SK-N-SH (cell line): ENCODE results near the gene RAB3C. TPM values are rescaled to one million over a fixed set of nuclear protein-coding genes. Genes with fewer than 3 reads are reported as not detected.
A peak's percentile ranks its signal among the peaks of the same experiment; 100 is the strongest.

Experiments
- CTCF ChIA-PET: fragments of 300-600, 350-600 bp; formaldehyde crosslinking; extraction: SDS; loops from one replicate; lab custom pipeline; 2021; lab: Yijun Ruan, JAX
- POLR2A ChIA-PET: fragments of 350-600 bp; sonication (Branson Sonifier 250); formaldehyde crosslinking; extraction: SDS; loops from one replicate; lab custom pipeline; 2020; ENCODE audit warnings: antibody characterized with exemption, inconsistent platforms; lab: Yijun Ruan, JAX
- DNase-seq: peaks from one replicate; pipeline ENCODE4 v3.0.0; 2012
- H2AFZ ChIP-seq: fragments of 200-600 bp; sonication (generic); 2 replicates; pipeline ENCODE4 v1.8.1; 2016; ENCODE audit warnings: antibody characterized with exemption, mild to moderate bottlenecking, low read depth
- H3F3A ChIP-seq: fragments of 200-600 bp; sonication (generic); replicated peaks from 2 replicates; pipeline ENCODE3; 2016; ENCODE audit warnings: antibody characterized with exemption, mild to moderate bottlenecking; ENCODE audit not compliant: insufficient read depth
- H3K27ac ChIP-seq, 2 experiments: fragments of 200-500 bp in 1 of 2; fragments of 200-600 bp in 1 of 2; sonication (Bioruptor generic) in 1 of 2; sonication (generic), shearing (Covaris generic) in 1 of 2; 2 replicates each; pipeline versions ENCODE4 v1.5.1 to v1.6.1; 2014 to 2016; ENCODE audit warnings: low read depth in 2 of 2, inconsistent platforms in 1 of 2, low read length in 1 of 2, mild to moderate bottlenecking in 1 of 2, mixed read lengths in 1 of 2
- H3K27me3 ChIP-seq: fragments of 200-600 bp; sonication (generic), shearing (Covaris generic); 2 replicates; pipeline ENCODE4 v1.6.1; 2016; ENCODE audit warnings: mixed run types; ENCODE audit not compliant: insufficient read depth
- H3K36me3 ChIP-seq, 2 experiments: fragments of 200-500 bp in 1 of 2; fragments of 200-600 bp in 1 of 2; sonication (Bioruptor generic) in 1 of 2; sonication (generic) in 1 of 2; replicated peaks in 1 of 2; 2 replicates each; pipeline versions ENCODE3 to v1.5.1; 2014 to 2016; ENCODE audit warnings: low read length in 1 of 2, mild to moderate bottlenecking in 1 of 2; ENCODE audit not compliant: insufficient read depth in 2 of 2, control insufficient read depth in 1 of 2
- H3K4me1 ChIP-seq, 2 experiments: fragments of 200-500 bp in 1 of 2; fragments of 200-600 bp in 1 of 2; sonication (Bioruptor generic) in 1 of 2; sonication (generic), shearing (Covaris generic) in 1 of 2; 2 replicates each; pipeline versions ENCODE4 v1.5.1 to v1.6.1; 2014 to 2016; ENCODE audit warnings: low read depth in 1 of 2, low read length in 1 of 2, mixed run types in 1 of 2; ENCODE audit not compliant: insufficient read depth in 2 of 2, control insufficient read depth in 1 of 2
- H3K4me2 ChIP-seq: fragments of 200-600 bp; sonication (generic), shearing (Covaris generic); 2 replicates; pipeline ENCODE4 v1.6.1; 2017; ENCODE audit warnings: mixed run types
- H3K4me3 ChIP-seq, 2 experiments: fragments of 200-500 bp in 1 of 2; fragments of 200-600 bp in 1 of 2; sonication (Bioruptor generic) in 1 of 2; sonication (generic), shearing (Covaris generic) in 1 of 2; 2 replicates each; pipeline versions ENCODE4 v1.5.1 to v1.8.1; 2014 to 2016; ENCODE audit warnings: low read depth in 2 of 2, inconsistent platforms in 1 of 2, low read length in 1 of 2, mild to moderate bottlenecking in 1 of 2, mixed read lengths in 1 of 2, moderate library complexity in 1 of 2
- H3K79me2 ChIP-seq: fragments of 200-600 bp; sonication (generic); 2 replicates; pipeline ENCODE4 v1.8.1; 2017; ENCODE audit warnings: mild to moderate bottlenecking; ENCODE audit not compliant: insufficient read depth
- H3K9ac ChIP-seq: fragments of 200-600 bp; sonication (generic); 2 replicates; pipeline ENCODE4 v1.6.1; 2017; ENCODE audit warnings: mixed run types
- H3K9me2 ChIP-seq: fragments of 200-600 bp; sonication (generic); 2 replicates; pipeline ENCODE4 v1.6.1; 2017; ENCODE audit warnings: mixed run types
- H3K9me3 ChIP-seq: fragments of 200-600 bp; sonication (generic); 2 replicates; pipeline ENCODE4 v1.6.1; 2017; ENCODE audit warnings: mixed run types, mild to moderate bottlenecking, moderate library complexity
- H4K20me1 ChIP-seq: fragments of 200-600 bp; sonication (generic); 2 replicates; pipeline ENCODE4 v1.6.1; 2017; ENCODE audit warnings: mild to moderate bottlenecking, mixed run types; ENCODE audit not compliant: insufficient read depth
- CHD2 ChIP-seq: fragments of 150-350 bp; IDR thresholded peaks from 2 replicates; pipeline ENCODE4 v1.6.1; 2018; ENCODE audit warnings: low read length; ENCODE audit not compliant: partially characterized antibody
- EP300 ChIP-seq, 2 experiments: IDR thresholded peaks; 2 replicates each; pipeline versions ENCODE4 v1.4.0 to v1.6.1; 2012; ENCODE audit warnings: borderline replicate concordance in 1 of 2, low read depth in 1 of 2, low read length in 1 of 2
- FOXM1 ChIP-seq: IDR thresholded peaks from 2 replicates; pipeline ENCODE4 v1.4.0; 2012; ENCODE audit warnings: low read depth, mild to moderate bottlenecking
- GABPA ChIP-seq: IDR thresholded peaks from 2 replicates; pipeline ENCODE4 v1.4.0; 2012; ENCODE audit warnings: low read depth, mild to moderate bottlenecking
- GATA2 ChIP-seq: sonication (generic); formaldehyde crosslinking; IDR thresholded peaks from 2 replicates; pipeline ENCODE4 v1.5.0; 2020; ENCODE audit warnings: mild to moderate bottlenecking, missing genetic modification reagents
- MEF2A ChIP-seq: IDR thresholded peaks from 2 replicates; pipeline ENCODE4 v1.4.0; 2012; ENCODE audit warnings: low read depth, borderline replicate concordance
- NFIC ChIP-seq: IDR thresholded peaks from 2 replicates; pipeline ENCODE4 v1.4.0; 2012; ENCODE audit warnings: borderline replicate concordance
- NRF1 ChIP-seq: IDR thresholded peaks from 2 replicates; pipeline ENCODE4 v1.6.1; 2012; ENCODE audit warnings: low read depth, mild to moderate bottlenecking, low read length
- POLR2AphosphoS5 ChIP-seq: IDR thresholded peaks from 2 replicates; pipeline ENCODE4 v1.6.1; 2012; ENCODE audit warnings: low read depth, low read length
- RAD21 ChIP-seq: IDR thresholded peaks from 2 replicates; pipeline ENCODE4 v1.6.1; 2012; ENCODE audit warnings: mild to moderate bottlenecking, low read length
- RCOR1 ChIP-seq: fragments of 150-350 bp; IDR thresholded peaks from 2 replicates; pipeline ENCODE4 v1.6.1; 2017; ENCODE audit warnings: antibody characterized with exemption, low read length
- SMC3 ChIP-seq: IDR thresholded peaks from 2 replicates; pipeline ENCODE4 v1.6.1; 2012; ENCODE audit warnings: low read depth, low read length, improper control_type of control experiment
- TEAD4 ChIP-seq: IDR thresholded peaks from 2 replicates; pipeline ENCODE4 v1.4.0; 2012; ENCODE audit warnings: mild to moderate bottlenecking, borderline replicate concordance; ENCODE audit not compliant: insufficient read depth
- YY1 ChIP-seq: IDR thresholded peaks from 2 replicates; pipeline ENCODE4 v1.4.0; 2012; ENCODE audit warnings: low read depth, mild to moderate bottlenecking
- WGBS: methylation state at CpG from one replicate; pipeline ENCODE4 v1.1.6; 2017; ENCODE audit warnings: low lambda C conversion rate; 5-methylcytosine and 5-hydroxymethylcytosine counted together
- polyA plus RNA-seq, 3 experiments: library from polyadenylated mRNA; depleted of rRNA; stranded (reverse); fragments of >200 nt; gene quantifications; 2 replicates each; pipeline ENCODE4 v1.2.3, GENCODE V29; 2012
- TF ChIP-seq, protein P1 (sequence below): fragments of 200-600 bp; sonication (generic); IDR thresholded peaks from 2 replicates; pipeline ENCODE4 v1.6.1; 2017; ENCODE audit warnings: antibody characterized with exemption, mild to moderate bottlenecking, moderate library complexity
- TF ChIP-seq, protein P2 (sequence below): IDR thresholded peaks from 2 replicates; pipeline ENCODE4; 2012
- TF ChIP-seq, protein P3 (sequence below): fragments of 150-350 bp; IDR thresholded peaks from 2 replicates; pipeline ENCODE4 v1.6.1; 2016; ENCODE audit warnings: mild to moderate bottlenecking, low read depth, low read length
- TF ChIP-seq, protein P4 (sequence below): IDR thresholded peaks from 2 replicates; pipeline ENCODE4 v1.6.1; 2012; ENCODE audit warnings: mild to moderate bottlenecking, low read depth, low read length, moderate library complexity

Gene RAB3C
- polyA plus RNA-seq, 1 of the 3 experiments (the other 2 are of a cell fraction), result 0.03 TPM

DNA sequence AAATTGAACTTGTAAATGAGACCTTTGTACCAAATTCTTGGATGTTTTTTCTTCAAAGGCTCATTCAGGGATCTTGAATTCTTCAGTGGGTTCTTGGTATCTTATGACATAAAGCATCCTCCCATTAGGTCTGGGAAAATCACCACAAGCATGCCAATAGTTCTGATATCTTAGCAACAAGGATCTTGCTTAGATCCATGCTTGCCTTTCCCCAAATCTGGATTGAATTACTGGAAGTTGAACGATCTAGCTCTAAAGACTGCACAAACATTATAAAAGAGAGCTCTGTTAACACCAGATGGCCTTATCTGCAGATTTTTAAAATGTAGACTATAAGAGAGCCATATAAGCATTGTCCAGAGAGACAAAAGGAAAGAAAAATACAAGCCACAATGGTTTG, 266.3 kb downstream of the RAB3C start:
- ChIA-PET POLR2A (interaction anchor here (1.9 kb wide), 1 partner anchor 267 kb away, joined by 17 read pairs; the partner anchor contains the start of gene RAB3C), CTCF (interaction anchor here (1.1 to 5.1 kb wide), 28 partner anchors 8 to 1070 kb away, joined by 3 to 100 read pairs (median 8); partner anchors contain the start of genes GAPT and RAB3C)
- no peaks in the 10 kb centered on the region; the same call in 1 of the 2 replicates for H3K79me2 ChIP-seq

DNA sequence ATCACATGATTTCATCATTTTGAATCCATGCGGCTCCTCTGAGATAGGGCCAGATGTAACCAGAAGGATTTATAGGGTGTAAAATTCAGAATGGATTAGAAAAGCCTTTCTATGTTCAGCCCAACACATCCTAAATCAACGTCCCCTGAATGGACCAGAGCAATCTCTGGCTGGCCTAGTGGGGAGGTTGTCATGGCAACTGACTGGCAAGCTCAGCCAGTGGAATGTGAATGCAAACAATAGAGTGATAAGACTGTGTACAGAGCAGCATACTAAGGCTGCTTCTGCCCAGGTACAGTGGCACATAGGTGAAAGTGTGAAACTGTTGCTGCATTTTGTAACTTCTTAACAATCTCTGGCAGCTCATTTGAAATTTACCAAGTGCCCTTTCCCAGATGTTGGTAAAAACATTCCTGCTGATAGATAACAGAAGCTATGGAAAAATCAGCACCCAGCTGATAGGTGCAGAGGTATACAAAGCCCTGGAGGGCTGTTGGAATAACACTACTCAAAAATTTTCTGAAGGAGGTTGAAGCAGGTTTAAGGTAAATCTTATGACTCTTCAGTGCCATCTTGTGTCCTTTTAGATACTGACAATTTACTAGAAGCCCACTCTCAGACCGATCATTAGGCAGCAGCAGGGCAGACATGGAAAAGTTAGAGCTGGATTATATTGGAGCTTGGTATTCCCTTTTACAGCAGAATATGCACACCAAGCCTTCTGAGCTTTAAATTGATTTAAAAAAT, 267.2 kb downstream of the RAB3C start:
- peak overlapping the region in 1 of 2 experiments; percentile 93; a peak in 2 of 4 replicates for H3K27ac ChIP-seq
- no peak overlapping the region for H3K4me3 ChIP-seq
- no peak overlapping the region for H2AFZ ChIP-seq
- H3K36me3 ChIP-seq, result no peaks in the 10 kb centered on the region
- DNase-seq, result peak; percentile 49
- H3K79me2 ChIP-seq, result no peaks in the 10 kb centered on the region; the same call in 1 of the 2 replicates
- H3K27me3 ChIP-seq, result 0 out of 2 replicates have a peak, but pooled peaks cover 8% of the 10 kb centered on the region
- H3K4me1 ChIP-seq, result peaks cover 0 to 11% of the 10 kb centered on the region in 2 experiments; a peak in 2 of 4 replicates
- ChIA-PET CTCF (interaction anchor here (0.6 to 5.1 kb wide), 75 partner anchors 9 to 1552 kb away, joined by 3 to 100 read pairs (median 4); partner anchors contain the start of genes GAPT and RAB3C), POLR2A (interaction anchor here (1.9 kb wide), 1 partner anchor 268 kb away, joined by 17 read pairs; the partner anchor contains the start of gene RAB3C)
- H3K4me2 ChIP-seq, result no peak overlapping the region
- 19% methylated on average over 3 of the region's 3 CpGs for WGBS
- H3F3A ChIP-seq, result no peaks in the 10 kb centered on the region
- H3K9ac ChIP-seq, result no peak overlapping the region
- H4K20me1 ChIP-seq, result no peaks in the 10 kb centered on the region
- H3K9me3 ChIP-seq, result no peaks in the 10 kb centered on the region
- H3K9me2 ChIP-seq, result no peaks in the 10 kb centered on the region
- TF ChIP-seq RAD21 (peak; percentile 85), POLR2AphosphoS5 (no peak), EP300 (IDR thresholded peaks at IDR 0.05; ENCODE audit: borderline replicate concordance in 1 of 2, low read depth in 1 of 2, low read length in 1 of 2) (peak in 1 of 2 experiments; percentile 24; a peak in 1 of 4 replicates), NRF1 (no peak), SMC3 (peak; percentile 60), GATA2 (CRISPR knock-in tag) (peak; percentile 48; the same call in 1 of the 2 replicates), FOXM1 (no peak), YY1 (no peak), NFIC (no peak), RCOR1 (0 out of 2 replicates have a peak, but pooled peaks have one; percentile 4)
- TF ChIP-seq, protein P1, sequence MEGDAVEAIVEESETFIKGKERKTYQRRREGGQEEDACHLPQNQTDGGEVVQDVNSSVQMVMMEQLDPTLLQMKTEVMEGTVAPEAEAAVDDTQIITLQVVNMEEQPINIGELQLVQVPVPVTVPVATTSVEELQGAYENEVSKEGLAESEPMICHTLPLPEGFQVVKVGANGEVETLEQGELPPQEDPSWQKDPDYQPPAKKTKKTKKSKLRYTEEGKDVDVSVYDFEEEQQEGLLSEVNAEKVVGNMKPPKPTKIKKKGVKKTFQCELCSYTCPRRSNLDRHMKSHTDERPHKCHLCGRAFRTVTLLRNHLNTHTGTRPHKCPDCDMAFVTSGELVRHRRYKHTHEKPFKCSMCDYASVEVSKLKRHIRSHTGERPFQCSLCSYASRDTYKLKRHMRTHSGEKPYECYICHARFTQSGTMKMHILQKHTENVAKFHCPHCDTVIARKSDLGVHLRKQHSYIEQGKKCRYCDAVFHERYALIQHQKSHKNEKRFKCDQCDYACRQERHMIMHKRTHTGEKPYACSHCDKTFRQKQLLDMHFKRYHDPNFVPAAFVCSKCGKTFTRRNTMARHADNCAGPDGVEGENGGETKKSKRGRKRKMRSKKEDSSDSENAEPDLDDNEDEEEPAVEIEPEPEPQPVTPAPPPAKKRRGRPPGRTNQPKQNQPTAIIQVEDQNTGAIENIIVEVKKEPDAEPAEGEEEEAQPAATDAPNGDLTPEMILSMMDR, result peak; percentile 59
- TF ChIP-seq, protein P2, sequence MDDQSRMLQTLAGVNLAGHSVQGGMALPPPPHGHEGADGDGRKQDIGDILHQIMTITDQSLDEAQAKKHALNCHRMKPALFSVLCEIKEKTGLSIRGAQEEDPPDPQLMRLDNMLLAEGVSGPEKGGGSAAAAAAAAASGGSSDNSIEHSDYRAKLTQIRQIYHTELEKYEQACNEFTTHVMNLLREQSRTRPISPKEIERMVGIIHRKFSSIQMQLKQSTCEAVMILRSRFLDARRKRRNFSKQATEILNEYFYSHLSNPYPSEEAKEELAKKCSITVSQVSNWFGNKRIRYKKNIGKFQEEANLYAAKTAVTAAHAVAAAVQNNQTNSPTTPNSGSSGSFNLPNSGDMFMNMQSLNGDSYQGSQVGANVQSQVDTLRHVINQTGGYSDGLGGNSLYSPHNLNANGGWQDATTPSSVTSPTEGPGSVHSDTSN, result no peak
- TF ChIP-seq, protein P3, sequence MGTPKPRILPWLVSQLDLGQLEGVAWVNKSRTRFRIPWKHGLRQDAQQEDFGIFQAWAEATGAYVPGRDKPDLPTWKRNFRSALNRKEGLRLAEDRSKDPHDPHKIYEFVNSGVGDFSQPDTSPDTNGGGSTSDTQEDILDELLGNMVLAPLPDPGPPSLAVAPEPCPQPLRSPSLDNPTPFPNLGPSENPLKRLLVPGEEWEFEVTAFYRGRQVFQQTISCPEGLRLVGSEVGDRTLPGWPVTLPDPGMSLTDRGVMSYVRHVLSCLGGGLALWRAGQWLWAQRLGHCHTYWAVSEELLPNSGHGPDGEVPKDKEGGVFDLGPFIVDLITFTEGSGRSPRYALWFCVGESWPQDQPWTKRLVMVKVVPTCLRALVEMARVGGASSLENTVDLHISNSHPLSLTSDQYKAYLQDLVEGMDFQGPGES, result no peak
- TF ChIP-seq, protein P4, sequence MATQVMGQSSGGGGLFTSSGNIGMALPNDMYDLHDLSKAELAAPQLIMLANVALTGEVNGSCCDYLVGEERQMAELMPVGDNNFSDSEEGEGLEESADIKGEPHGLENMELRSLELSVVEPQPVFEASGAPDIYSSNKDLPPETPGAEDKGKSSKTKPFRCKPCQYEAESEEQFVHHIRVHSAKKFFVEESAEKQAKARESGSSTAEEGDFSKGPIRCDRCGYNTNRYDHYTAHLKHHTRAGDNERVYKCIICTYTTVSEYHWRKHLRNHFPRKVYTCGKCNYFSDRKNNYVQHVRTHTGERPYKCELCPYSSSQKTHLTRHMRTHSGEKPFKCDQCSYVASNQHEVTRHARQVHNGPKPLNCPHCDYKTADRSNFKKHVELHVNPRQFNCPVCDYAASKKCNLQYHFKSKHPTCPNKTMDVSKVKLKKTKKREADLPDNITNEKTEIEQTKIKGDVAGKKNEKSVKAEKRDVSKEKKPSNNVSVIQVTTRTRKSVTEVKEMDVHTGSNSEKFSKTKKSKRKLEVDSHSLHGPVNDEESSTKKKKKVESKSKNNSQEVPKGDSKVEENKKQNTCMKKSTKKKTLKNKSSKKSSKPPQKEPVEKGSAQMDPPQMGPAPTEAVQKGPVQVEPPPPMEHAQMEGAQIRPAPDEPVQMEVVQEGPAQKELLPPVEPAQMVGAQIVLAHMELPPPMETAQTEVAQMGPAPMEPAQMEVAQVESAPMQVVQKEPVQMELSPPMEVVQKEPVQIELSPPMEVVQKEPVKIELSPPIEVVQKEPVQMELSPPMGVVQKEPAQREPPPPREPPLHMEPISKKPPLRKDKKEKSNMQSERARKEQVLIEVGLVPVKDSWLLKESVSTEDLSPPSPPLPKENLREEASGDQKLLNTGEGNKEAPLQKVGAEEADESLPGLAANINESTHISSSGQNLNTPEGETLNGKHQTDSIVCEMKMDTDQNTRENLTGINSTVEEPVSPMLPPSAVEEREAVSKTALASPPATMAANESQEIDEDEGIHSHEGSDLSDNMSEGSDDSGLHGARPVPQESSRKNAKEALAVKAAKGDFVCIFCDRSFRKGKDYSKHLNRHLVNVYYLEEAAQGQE, result no peak

More for the DNA sequence above, 266.3 kb downstream of the RAB3C start:
- H3K27ac ChIP-seq, result peak overlapping the region in 1 of 2 experiments; percentile 93; a peak in 2 of 4 replicates
- no peak overlapping the region for H3K9ac ChIP-seq
- WGBS, result 3% methylated on average over 1 of the region's 1 CpG
- TF ChIP-seq RCOR1, result peak; percentile 8; the same call in 1 of the 2 replicates
- TF ChIP-seq EP300 (IDR thresholded peaks at IDR 0.05; ENCODE audit: borderline replicate concordance in 1 of 2, low read depth in 1 of 2, low read length in 1 of 2), result peak in 1 of 2 experiments; percentile 12; a peak in 1 of 4 replicates
- no peak for TF ChIP-seq TEAD4
- no peak for TF ChIP-seq YY1
- TF ChIP-seq GABPA, result no peak
- TF ChIP-seq MEF2A, result no peak
- TF ChIP-seq NFIC, result no peak
- TF ChIP-seq CHD2, result no peak
- H3K4me2 ChIP-seq, result no peak overlapping the region
- H3K9me3 ChIP-seq, result no peaks in the 10 kb centered on the region
- no peaks in the 10 kb centered on the region for H3K36me3 ChIP-seq
- peak; percentile 12 for DNase-seq
- H3K27me3 ChIP-seq, result 0 out of 2 replicates have a peak, but pooled peaks cover 8% of the 10 kb centered on the region
- no peak overlapping the region for H2AFZ ChIP-seq
- H3K9me2 ChIP-seq, result no peaks in the 10 kb centered on the region
- no peaks in the 10 kb centered on the region for H3F3A ChIP-seq
- H3K4me3 ChIP-seq, result no peak overlapping the region
- H3K4me1 ChIP-seq, result peaks cover 0 to 11% of the 10 kb centered on the region in 2 experiments; a peak in 2 of 4 replicates
- no peaks in the 10 kb centered on the region for H4K20me1 ChIP-seq
